Inflammatory macrophage treated with lipopolysaccharide for 4 hours (primary cell): ENCODE measurements around the gene MARK2.
"Not testable (repeated sequence)": the region's sequence is repeated elsewhere in the genome, so short reads cannot be mapped to it uniquely, and the experiment has no call there.

ENCODE experiments used
- DNase-seq: peaks from one replicate; pipeline ENCODE4 v3.0.0-alpha.2; 2020

The MARK2 gene

GRCh38 chr11:63858628-63859550 is 20.0 kb downstream of the MARK2 start:
- DNase-seq = peak; percentile 89

GRCh38 chr11:63862923-63863322 is 24.0 kb downstream of the MARK2 start:
- DNase-seq = no peak

DNA sequence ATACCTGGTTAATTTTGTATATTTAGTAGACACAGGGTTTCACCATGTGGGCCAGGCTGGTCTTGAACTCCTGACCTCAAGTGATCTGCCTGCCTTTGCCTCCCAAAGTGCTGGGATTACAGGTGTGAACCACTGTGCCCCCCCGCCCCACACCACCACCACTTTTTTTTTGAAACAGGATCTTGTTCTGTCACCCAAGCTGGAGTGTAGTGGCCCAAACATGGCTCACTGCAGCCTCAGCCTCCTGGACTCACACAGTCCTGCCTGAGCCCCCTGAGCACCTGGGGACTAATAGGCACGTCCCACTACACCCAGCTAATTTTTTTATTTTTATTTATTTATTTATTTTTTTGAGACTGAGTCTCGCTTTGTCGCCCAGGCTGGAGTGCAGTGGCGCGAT is 24.7 kb downstream of the MARK2 start:
- not testable (repeated sequence) for DNase-seq

- DNase-seq = peak; percentile 67
These were observed 27.3 kb downstream of the MARK2 start for GRCh38 chr11:63866211-63866610.

DNA sequence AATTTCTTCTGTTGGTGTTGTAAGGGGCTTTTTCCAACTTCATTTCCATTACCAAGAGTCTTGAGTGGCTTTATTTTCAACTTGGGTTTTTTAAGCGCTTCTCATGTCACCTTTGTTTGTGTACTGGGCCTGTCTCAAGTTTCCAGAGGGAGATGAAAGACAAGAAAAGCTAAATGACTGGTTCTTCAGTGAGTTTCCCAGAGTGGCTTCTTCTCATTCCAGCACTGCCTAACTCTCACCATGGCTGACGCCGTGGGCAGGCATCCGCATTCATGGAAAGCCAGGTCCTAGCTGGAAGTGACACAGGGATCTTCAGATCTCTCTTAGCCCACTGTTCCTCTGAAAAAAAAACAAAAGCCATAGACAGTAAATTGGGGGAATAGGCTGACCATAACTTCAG is 28.6 kb downstream of the MARK2 start:
- no peak for DNase-seq

- DNase-seq = no peak
These were observed 29.6 kb downstream of the MARK2 start for GRCh38 chr11:63868399-63869064.

DNA sequence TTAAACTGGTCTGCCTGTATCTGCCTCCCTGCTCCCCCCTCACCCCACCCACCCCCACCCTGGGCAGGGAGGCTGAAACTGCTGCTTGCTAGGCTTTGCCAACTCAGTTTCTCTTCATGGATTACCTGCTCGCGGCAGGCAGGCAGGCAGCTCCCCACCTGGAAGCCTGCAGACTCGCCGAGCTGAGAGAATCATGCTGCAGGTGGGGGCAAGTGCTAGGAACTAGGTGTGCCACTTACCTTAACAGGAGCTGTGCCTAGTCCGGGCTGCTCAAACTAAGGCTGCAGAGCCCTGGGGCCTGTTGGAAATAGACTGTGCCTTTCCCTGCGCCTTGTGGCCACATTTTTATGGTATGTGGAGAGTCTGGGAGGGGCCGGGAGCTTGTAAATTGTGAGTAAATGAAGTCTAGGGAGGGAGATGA is 30.3 kb downstream of the MARK2 start:
- no peak for DNase-seq

- no peak for DNase-seq
These were observed 30.8 kb downstream of the MARK2 start for GRCh38 chr11:63869683-63870082.

- peak; percentile 51 for DNase-seq
These were observed 31.6 kb downstream of the MARK2 start for GRCh38 chr11:63870351-63871140.

DNA sequence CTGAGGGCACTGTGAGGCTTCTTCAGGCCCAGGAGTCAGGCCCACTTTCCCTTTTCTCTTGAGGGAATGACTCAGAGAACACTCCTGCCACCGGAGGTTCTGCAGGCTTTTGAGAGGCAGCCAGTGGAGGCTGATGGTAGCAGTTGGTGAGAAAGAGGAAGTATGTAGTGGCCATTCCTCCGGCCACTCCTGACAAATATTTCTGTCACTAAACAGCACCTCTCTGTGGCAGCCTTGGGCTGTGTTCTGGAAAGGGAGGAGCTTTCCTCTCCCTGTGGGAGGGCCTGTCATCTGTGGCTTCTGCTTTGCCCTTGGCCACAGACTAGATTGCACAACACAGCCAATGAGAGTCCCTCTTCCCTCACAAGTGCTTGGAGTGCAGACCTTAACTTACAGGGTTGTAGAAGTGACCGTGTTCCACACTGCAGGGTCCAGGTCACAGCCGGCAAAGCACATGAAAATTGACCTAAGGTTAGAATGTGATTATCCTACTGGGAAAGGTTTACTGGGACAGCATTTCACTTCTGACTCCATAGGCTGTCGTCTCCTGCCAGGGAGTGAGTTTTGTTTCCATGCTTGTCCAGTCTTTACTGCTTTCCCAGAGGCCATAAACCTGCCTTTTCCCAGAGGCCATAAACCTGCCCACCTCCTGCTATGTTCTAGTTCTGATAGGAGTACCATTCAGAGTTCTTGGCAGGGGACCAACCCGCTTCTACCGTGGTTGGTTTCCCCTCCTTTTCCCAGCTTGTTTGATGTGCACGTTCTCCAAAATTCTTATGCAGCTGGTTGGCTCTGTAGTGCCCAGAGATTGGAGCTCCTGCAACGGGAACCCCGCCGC is 33.3 kb downstream of the MARK2 start:
- DNase-seq = peak; percentile 99

DNA sequence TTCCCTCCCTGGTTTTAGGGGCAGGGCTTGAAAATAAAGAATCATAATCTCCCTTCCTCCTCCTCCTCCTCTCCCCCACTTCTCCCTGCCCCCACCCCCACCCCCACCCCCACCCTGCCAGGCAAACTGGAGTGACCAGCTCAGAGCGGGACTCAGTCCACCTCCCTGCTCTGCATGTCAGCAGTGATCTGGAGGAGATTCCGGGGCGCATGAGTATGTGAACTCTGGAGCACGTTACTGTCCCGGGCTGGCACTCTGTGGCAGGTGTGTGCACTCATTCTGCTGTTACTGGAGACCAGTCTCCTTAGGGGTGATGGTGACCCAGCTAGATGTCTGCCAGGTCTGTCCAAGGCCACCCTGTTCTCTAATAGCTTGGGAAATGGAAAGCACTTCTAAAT is 33.9 kb downstream of the MARK2 start:
- DNase-seq = no peak

DNA sequence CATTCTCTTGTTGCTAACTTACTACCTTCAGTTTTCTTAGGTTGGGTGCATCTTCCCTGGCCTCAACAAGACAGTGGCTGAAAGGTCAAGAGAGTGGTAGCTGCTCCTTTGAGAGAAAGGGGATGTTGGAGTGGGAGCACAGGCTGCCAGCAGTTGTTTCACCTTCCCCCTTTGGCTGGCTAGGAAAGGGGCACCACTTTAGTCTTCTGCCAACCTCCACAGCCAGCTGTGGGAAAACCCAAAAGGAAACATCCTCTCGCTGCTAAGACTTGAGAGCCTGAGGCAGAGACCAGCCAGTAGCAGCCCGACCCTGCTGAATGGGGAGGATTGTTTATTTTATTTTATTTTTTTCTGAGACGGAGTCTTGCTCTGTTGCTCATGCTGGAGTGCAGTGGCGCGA is 34.4 kb downstream of the MARK2 start:
- peak; percentile 21 for DNase-seq

DNA sequence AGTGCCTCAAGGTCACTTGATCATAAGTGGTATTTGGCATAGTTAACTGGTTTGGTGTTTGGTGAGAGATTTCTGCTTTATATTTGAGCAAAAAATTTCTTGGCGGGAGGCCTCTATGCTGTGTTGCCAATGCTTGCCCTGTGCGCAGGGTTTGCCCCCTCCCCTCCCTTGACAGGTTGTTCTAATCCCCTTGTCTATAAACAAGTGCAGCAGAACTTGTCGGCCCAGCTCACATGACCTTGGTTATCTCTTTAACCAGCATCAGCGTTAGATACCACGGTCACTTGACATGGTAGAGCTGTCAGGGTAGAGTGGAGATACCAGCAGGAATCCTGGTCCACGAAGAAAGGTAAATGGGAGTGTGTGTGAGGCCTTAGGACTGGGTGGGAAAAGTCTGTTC is 35.6 kb downstream of the MARK2 start:
- DNase-seq = no peak

DNA sequence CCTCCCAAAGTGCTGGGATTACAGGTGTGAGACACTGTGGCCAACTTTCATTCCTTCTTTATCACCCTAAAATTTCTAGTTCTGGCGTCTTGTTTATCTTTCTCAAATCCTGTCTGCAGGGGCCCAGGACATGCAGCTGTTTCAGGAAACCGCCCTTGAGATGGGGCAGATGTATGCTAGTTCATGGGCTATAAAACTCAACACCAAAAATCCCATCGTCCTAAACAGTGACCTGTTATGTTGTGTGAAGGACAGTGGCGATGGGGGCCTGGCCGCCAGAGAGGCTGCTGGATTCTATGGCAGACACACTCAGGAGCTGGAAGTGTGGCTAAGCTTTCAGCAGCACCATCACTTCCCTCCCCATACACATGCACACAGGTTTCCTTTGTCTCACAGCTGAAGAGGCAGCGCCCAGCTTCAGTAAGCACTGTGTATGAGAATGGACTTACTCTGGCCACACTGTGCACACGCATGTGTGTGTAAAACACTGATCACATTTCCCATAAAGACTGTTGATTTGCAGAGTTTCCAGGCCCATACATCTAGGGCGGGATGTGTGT is 36.7 kb downstream of the MARK2 start:
- DNase-seq = no peak

- no peak for DNase-seq
These were observed 37.7 kb downstream of the MARK2 start for GRCh38 chr11:63876616-63877015.

DNA sequence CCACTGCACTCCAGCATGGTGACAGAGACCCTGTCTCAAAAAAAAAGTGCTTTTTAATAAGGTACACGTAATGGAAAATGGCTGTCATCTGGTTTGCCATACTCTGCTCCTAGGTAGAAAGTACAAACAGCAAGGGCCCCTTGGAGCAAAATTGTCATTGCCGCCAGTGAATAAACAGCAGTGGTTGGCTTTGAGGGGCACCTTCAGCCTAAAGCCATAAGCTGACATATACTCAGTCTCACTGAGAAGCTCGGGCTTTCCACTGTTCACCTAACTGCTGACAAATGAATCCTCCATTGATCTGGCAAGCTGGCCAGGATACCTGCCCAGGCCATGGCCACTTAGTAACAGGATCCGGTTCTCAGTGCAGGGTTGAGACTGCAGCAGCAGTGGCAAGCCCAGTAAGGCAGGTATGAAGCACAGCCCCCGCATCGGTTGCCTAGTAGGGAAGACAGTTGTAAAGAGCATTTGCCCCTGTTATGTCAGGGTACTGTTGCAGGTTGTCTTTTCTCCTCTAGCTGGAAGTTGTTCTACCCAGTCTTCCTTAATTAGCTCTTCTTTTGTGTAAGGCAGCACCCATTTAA is 38.8 kb downstream of the MARK2 start:
- DNase-seq = no peak

DNA sequence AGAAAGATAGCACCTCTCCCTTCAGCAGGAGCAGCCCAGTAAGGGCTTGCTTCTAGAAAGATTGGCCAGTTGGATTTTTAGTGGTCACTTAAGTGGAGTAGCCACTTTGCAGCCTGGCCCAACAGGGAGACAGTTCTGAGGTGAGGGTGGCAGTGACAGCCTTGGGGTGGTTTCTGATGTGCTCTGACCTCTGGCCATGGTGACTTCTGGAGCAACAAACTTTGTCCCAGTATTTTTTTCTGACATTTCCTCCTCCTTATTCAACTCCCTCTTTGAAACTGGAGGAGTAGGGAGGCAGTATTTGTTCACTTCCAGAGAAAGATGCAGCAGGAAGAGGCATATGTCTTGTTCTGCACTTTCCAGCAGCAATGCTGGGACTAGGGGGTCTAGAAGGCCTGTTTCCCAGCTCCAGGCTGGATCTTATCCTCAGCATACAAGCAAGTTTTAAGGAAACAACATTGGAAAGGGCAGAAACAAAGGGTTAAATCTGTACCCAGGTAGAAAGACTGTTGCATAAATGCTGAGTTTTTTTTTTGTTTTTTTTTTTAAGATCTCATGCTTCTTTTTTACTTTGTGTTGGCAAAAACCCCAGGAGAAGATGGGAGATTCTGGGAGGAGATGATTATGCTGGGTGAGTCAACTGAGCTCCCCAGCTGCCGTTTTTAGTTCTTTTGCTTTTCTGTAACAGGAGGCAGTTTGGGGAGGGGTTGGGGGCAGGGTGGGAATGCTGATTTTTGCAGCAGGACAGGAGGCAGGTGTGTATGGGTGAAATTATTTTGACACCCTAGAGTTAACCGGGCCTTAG is 40.9 kb downstream of the MARK2 start:
- DNase-seq = no peak

GRCh38 chr11:63880403-63880790 is 41.5 kb downstream of the MARK2 start:
- DNase-seq = no peak

- DNase-seq = peak; percentile 80
These were observed 43.8 kb downstream of the MARK2 start for GRCh38 chr11:63882555-63883242.

- DNase-seq = peak; percentile 46
These were observed 44.9 kb downstream of the MARK2 start for GRCh38 chr11:63883791-63884190.
